Heart right ventricle (tissue), 16 donors: ENCODE measurements around the gene RGMA. TPM values are rescaled to one million over a fixed set of nuclear protein-coding genes. Genes with fewer than 3 reads are reported as not detected.
A peak's percentile ranks its signal among the peaks of the same experiment; 100 is the strongest.

ENCODE experiments used
- ATAC-seq, 8 donors: fragments of 200-7000 bp; cut with Tn5 transposase; one replicate each; pipeline ENCODE4 v1.9.1; 2020; ENCODE audit warnings: mild to moderate bottlenecking in 8 of 8, moderate library complexity in 8 of 8, moderate number of reproducible peaks in 1 of 8
- DNase-seq, 2 donors: peaks; one replicate each; pipeline ENCODE4 v3.0.0-alpha.2; 2020
- H3K27ac ChIP-seq, 10 donors: fragments of 200-600 bp; sonication (generic) in 2 of 10; one replicate each; pipeline versions ENCODE4 v1.5.0 to v1.8.0; 2020 to 2022; ENCODE audit warnings: mild to moderate bottlenecking in 3 of 10
- H3K27me3 ChIP-seq, 7 donors: fragments of 200-600 bp; one replicate each; pipeline ENCODE4 v1.8.0; 2021 to 2022; ENCODE audit warnings: mild to moderate bottlenecking in 2 of 7
- H3K36me3 ChIP-seq, 9 donors: fragments of 200-600 bp; sonication (generic) in 1 of 9; one replicate each; pipeline versions ENCODE4 v1.5.0 to v1.8.0; 2020 to 2022; ENCODE audit warnings: mild to moderate bottlenecking in 2 of 9
- H3K4me1 ChIP-seq, 9 donors: fragments of 200-600 bp; sonication (generic) in 1 of 9; one replicate each; pipeline versions ENCODE4 v1.5.0 to v1.8.0; 2020 to 2022; ENCODE audit warnings: mild to moderate bottlenecking in 4 of 9
- H3K4me3 ChIP-seq, 10 donors: fragments of 200-600 bp; sonication (generic) in 2 of 10; one replicate each; pipeline versions ENCODE4 v1.5.0 to v1.8.0; 2020 to 2022; ENCODE audit warnings: mild to moderate bottlenecking in 7 of 10, moderate library complexity in 2 of 10
- H3K9me3 ChIP-seq, 11 donors: fragments of 200-600 bp in 10 of 11; sonication (generic) in 2 of 11; one replicate each; pipeline versions ENCODE4 v1.5.0 to v1.8.0; 2013 to 2022; ENCODE audit warnings: mild to moderate bottlenecking in 2 of 11, control low read depth in 1 of 11, moderate library complexity in 1 of 11
- WGBS, 2 donors: extraction: QIAGEN DNeasy Blood & Tissue Kit; methylation state at CpG; one replicate each; pipeline ENCODE4 v1.1.7; 2013; ENCODE audit warnings: inconsistent platforms in 1 of 2; 5-methylcytosine and 5-hydroxymethylcytosine counted together
- intact Hi-C, 10 donors: fragments of 100-400 bp; cut with DNase I; formaldehyde crosslinking; loops; one replicate each; pipeline versions ENCODE4 v1.11.1 to v1.14.2; 2022
- polyA plus RNA-seq, 2 donors: library from polyadenylated mRNA; stranded (reverse); fragments of 200-250 nt; gene quantifications; one replicate each; pipeline ENCODE4 v1.2.3, GENCODE V29; 2013
- total RNA-seq, 10 donors: library from RNA; stranded (reverse); fragmentation: NEBNext Ultra II Directional in 3 of 10; extraction: Animal tissue kit (Norgen Biotek cat#: 25700) in 3 of 10; gene quantifications; one replicate each; pipeline versions ENCODE4 v1.2.1 to v1.2.4, GENCODE V29; 2021 to 2023
- TF ChIP-seq, protein P1 (sequence below), 9 donors: fragments of 200-600 bp; sonication (generic) in 2 of 9; IDR thresholded peaks; one replicate each; pipeline versions ENCODE4 v1.5.0 to v1.8.0; 2021 to 2022; ENCODE audit warnings: antibody characterized with exemption in 9 of 9, mild to moderate bottlenecking in 5 of 9, moderate library complexity in 1 of 9
- donor health status: Arrhythmogenic right ventricular cardiomyopathy.
- donor health status: ischemic (EF 13 %, LVEDD 7.1; RV severe dilation, severe dysfunction).
- donor health status: healthy with polysubstance abuse.
- donor health status: DM: no; HTN: yes; CAD: no.
- donor health status: DM: no; HTN: no; CAD: no.
- donor health status: ischemic (EF 25% LVEDD 6.9; RV normal size, moderate dysfunction).
- donor health status: ischemic (EF 25% LVEDD 5.7; RV mildly dilated, moderate dysfunction).
- donor health status: healthy.
- donor health status: DM: yes; HTN: yes; CAD: no.
- donor health status: Ischemic cardiomyopathy.
- donor health status: ischemic (EF 35%, LVEDD 5.7; RV mildly dilated, moderate dysfunction).
- donor health status: nonischemic (EF 11% LVEDD 7.7; RV severe dilation, severe dysfunction).
- donor health status: DM: yes; HTN: yes; CAD: no.
- donor health status: PGD.
- donor health status: ischemic (EF 29% LVEDD 5.4; RV normal size, mild dysfunction).
- donor health status: nonischemic (EF 23%, LVEDD 6.1; RV moderate dilation, normal function).

The RGMA gene
- total and polyA plus RNA-seq, 12 donors, result 4.9 to 33.8 (median 10.7) TPM

DNA sequence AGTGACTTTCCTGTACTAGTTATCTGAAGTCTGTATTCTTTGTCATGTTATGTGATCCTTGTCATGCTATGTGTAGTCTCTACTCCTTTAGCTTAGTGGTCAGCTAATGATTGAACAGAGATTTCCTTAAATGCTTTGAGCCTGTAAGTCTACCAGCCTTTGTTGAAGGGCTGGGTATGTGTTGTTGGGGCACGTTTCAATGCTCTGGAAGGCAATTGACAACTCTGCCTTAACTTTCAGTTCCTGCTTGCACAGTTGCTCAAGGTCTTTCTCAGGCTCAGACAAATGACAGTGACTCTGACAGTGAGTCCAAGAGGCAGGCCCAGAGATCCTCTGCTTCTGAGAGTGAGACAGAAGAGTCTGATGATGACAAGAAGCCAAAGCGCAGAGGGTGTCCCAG, 99.5 kb downstream of the RGMA start:
- H3K9me3 ChIP-seq, result no peaks in the 10 kb centered on the region
- intact Hi-C loops, result loop anchor here in 1 of 10 donors (10.0 kb wide), 1 partner anchor 55 kb away; no protein-coding TSS in a partner anchor
- no peak overlapping the region for H3K27ac ChIP-seq
- H3K27me3 ChIP-seq, result no peaks in the 10 kb centered on the region
- peaks cover 0 to 100% (median 55%) of the 10 kb centered on the region in 9 donors for H3K36me3 ChIP-seq
- TF ChIP-seq, protein P1, sequence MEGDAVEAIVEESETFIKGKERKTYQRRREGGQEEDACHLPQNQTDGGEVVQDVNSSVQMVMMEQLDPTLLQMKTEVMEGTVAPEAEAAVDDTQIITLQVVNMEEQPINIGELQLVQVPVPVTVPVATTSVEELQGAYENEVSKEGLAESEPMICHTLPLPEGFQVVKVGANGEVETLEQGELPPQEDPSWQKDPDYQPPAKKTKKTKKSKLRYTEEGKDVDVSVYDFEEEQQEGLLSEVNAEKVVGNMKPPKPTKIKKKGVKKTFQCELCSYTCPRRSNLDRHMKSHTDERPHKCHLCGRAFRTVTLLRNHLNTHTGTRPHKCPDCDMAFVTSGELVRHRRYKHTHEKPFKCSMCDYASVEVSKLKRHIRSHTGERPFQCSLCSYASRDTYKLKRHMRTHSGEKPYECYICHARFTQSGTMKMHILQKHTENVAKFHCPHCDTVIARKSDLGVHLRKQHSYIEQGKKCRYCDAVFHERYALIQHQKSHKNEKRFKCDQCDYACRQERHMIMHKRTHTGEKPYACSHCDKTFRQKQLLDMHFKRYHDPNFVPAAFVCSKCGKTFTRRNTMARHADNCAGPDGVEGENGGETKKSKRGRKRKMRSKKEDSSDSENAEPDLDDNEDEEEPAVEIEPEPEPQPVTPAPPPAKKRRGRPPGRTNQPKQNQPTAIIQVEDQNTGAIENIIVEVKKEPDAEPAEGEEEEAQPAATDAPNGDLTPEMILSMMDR (IDR thresholded peaks at IDR 0.05), result no peak
- peak in 2 of 8 donors; percentile 13 to 33 for ATAC-seq
- peaks cover 0 to 11% (median 0%) of the 10 kb centered on the region in 9 donors for H3K4me1 ChIP-seq
- 81 to 87% methylated on average over 2 of the region's 2 CpGs for WGBS, 2 donors
- H3K4me3 ChIP-seq, result no peak overlapping the region
- no peak for DNase-seq

Other genes starting within 250 kb of the RGMA start
- 10 to 100 TPM; 38.0 to 74.0 (median 56.3) TPM for gene CHD2, start 188.9 kb downstream of the RGMA start, total RNA-seq
- gene CHD2, start 188.9 kb downstream of the RGMA start, polyA plus RNA-seq, result 10 to 100 TPM; 12.2 to 41.7 TPM